GM23248 (cell line): Measurements from ENCODE around the gene CASZ1.

Experiments
- EZH2 ChIP-seq: fragments of 200-600 bp; sonication (generic); IDR thresholded peaks from 2 replicates; pipeline ENCODE4 v1.6.1; 2018; ENCODE audit warnings: antibody characterized with exemption, mild to moderate bottlenecking; ENCODE audit not compliant: insufficient read depth, poor library complexity, severe bottlenecking
- EZH2phosphoT487 ChIP-seq: fragments of 200-600 bp; sonication (generic); IDR thresholded peaks from 2 replicates; pipeline ENCODE4 v1.6.1; 2018; ENCODE audit warnings: antibody characterized with exemption, moderate library complexity, mild to moderate bottlenecking, low read depth; ENCODE audit not compliant: insufficient read depth

DNA sequence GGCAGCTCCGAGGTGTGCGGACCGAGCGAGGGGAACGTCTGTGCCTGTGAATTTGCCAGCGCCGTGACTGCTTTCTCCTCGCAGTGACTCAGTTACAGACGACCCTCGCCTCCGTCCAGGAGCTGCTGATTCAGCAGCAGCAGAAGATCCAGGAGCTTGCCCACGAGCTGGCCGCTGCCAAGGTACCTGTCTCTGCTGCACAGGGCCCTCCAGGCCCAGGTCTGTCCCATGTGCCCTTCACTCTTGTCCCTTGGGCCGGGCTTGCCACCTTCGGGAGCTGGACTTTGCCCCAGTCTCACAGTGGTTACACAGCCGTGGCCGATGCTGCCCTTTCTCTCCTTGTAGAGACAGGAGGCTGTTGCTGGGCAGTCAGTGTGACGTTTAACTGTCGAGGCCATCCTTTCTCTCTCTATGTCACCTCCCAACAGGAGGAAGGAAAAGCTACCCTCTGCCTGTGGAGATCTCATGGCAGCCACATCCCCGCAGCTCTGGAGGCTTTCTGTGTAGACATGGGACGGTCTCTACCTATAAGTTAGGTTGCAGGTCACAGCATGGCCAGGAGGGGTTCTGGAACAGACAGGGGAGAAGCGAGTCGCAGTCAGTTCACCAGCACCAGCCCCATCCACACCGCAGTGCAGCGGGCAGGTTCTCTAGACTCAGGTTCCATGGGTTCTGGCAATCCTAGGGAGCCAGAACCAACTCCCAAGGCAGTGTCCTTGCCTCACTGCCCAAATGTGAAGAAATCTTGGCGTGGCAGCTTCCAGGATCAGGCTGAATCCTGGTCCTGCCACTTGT is 172.0 kb downstream of the CASZ1 start:
- no peak for TF ChIP-seq EZH2
- no peak for TF ChIP-seq EZH2phosphoT487
